ENCODE results near the gene UBR4. TPM values are rescaled to one million over a fixed set of nuclear protein-coding genes. Genes with fewer than 3 reads are reported as not detected.

UBR4 gene
- total RNA-seq, 5 donors from 2014 or later (not counting 1 experiment from before 2014, with no cell fraction given), result 139 to 156 (median 147) TPM

DNA sequence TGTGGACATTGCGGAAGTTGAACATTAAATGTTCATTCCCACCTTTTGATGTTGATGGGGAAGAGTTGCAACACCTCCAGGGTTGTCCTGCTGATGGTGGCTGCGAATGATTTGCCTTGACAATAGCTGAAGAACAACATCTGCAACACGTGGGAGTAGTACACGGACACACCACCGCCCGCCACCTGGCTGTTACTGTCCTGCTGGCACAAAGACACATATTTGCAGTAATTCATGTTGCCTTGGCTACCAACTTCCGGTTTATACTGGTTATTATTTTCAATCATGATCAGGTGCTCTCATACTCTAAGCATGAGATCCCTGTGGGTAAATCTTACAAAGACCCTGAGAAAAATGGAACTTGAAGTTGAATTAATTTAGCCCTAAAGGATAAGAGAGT lies 55.2 kb downstream of the UBR4 start:
- H3K27me3 Mint-ChIP-seq, result no peaks in the 10 kb centered on the region
- H3K4me3 Mint-ChIP-seq, result no peak overlapping the region
- H3K27ac ChIP-seq (ENCODE audit: low read length), result no peak overlapping the region
- no peaks in the 10 kb centered on the region for H3K9me3 Mint-ChIP-seq
- no peaks in the 10 kb centered on the region for H3K9me3 ChIP-seq
- ATAC-seq (replicated peaks in 1 of 4), result no peak
- WGBS (ENCODE audit: insufficient coverage), result 98% methylated on average over 6 of the region's 7 CpGs
- H3K4me1 Mint-ChIP-seq, result peaks cover 0 to 4% (median 0%) of the 10 kb centered on the region in 3 donors
- CTCF ChIA-PET, result no interaction called here
- H3K4me3 ChIP-seq (ENCODE audit: control insufficient read depth in 1 of 2, extremely low read depth in 1 of 2, low read length in 1 of 2), result no peak overlapping the region
- H3K27ac Mint-ChIP-seq, result no peak overlapping the region
- no peaks in the 10 kb centered on the region for H3K4me1 ChIP-seq (ENCODE audit: control insufficient read depth in 1 of 2, extremely low read depth in 1 of 2, insufficient read depth in 2 of 2, low read length in 2 of 2)
- no peaks in the 10 kb centered on the region for H3K27me3 ChIP-seq (replicated peaks in 1 of 2; ENCODE audit: control insufficient read depth in 2 of 2, extremely low read depth in 1 of 2, insufficient read depth in 2 of 2, low read length in 1 of 2)
- peaks cover 82% of the 10 kb centered on the region for H3K36me3 Mint-ChIP-seq
- H3K36me3 ChIP-seq (ENCODE audit: control insufficient read depth in 2 of 2, extremely low read depth in 1 of 2, insufficient read depth in 1 of 2, low read length in 1 of 2), result peaks cover 14 to 99% of the 10 kb centered on the region in 2 donors
- POLR2A ChIA-PET, result no interaction called here
- DNase-seq, result no peak

DNA sequence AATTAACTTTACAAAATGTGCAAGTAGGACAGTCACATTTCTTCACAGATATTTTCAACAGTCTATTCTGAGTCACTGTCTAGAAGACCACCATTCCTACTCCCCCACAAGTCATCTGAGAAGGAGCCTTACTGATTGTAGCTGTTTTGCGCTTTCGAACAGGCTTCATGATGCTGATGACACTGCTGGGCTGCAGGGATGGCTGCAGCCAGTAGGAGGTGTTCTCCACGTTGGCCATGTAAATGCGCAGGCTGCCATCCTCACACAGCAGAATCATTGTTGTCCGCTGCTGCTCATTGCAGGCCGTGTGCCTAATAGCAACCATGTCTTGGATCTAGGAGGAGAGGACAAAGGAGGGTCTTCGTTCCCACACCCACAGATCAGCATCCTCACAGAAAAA lies 56.9 kb downstream of the UBR4 start:
- no peak overlapping the region for H3K27ac Mint-ChIP-seq
- no peak overlapping the region for H3K4me3 Mint-ChIP-seq
- no peaks in the 10 kb centered on the region for H3K27me3 ChIP-seq (replicated peaks in 1 of 2; ENCODE audit: control insufficient read depth in 2 of 2, extremely low read depth in 1 of 2, insufficient read depth in 2 of 2, low read length in 1 of 2)
- no peak for DNase-seq
- 100% methylated on average over 4 of the region's 7 CpGs for WGBS (ENCODE audit: insufficient coverage)
- H3K4me3 ChIP-seq (ENCODE audit: control insufficient read depth in 1 of 2, extremely low read depth in 1 of 2, low read length in 1 of 2), result no peak overlapping the region
- no peak for ATAC-seq (replicated peaks in 1 of 4)
- no peaks in the 10 kb centered on the region for H3K9me3 Mint-ChIP-seq
- H3K36me3 Mint-ChIP-seq, result peaks cover 91% of the 10 kb centered on the region
- H3K4me1 Mint-ChIP-seq, result peaks cover 0 to 4% (median 0%) of the 10 kb centered on the region in 3 donors
- no peak overlapping the region for H3K27ac ChIP-seq (ENCODE audit: low read length)
- H3K9me3 ChIP-seq, result no peaks in the 10 kb centered on the region
- POLR2A ChIA-PET, result no interaction called here
- no peaks in the 10 kb centered on the region for H3K27me3 Mint-ChIP-seq
- CTCF ChIA-PET, result interaction anchor here in 1 of 2 donors (0.6 kb wide), 1 partner anchor 120 kb away, joined by 4 read pairs; no protein-coding TSS in a partner anchor
- peaks cover 19 to 100% of the 10 kb centered on the region in 2 donors for H3K36me3 ChIP-seq (ENCODE audit: control insufficient read depth in 2 of 2, extremely low read depth in 1 of 2, insufficient read depth in 1 of 2, low read length in 1 of 2)
- no peaks in the 10 kb centered on the region for H3K4me1 ChIP-seq (ENCODE audit: control insufficient read depth in 1 of 2, extremely low read depth in 1 of 2, insufficient read depth in 2 of 2, low read length in 2 of 2)

DNA sequence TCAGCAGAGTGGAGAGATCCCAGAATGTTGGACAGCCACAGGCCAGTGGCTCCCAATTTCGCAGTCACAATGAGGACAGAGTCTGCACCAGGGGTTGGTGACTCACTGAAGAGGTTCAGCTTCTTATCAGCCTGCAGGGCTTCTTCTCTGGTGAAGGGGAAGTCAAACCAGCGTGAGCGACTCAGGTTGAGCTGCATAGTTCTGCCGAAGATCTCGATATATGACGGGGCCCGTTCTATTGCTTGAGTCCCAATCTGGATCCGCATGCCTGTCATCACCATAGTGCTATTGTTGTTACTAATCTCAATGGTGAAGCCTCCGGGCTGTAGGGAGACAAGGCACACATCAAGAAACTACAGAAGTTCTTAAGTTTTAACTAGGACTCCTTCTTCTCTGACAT lies 58.5 kb downstream of the UBR4 start:
- ATAC-seq (replicated peaks in 1 of 4), result no peak
- H3K36me3 Mint-ChIP-seq, result peaks cover 94% of the 10 kb centered on the region
- ChIA-PET POLR2A (interaction anchor here in 1 of 2 donors (0.6 kb wide), 1 partner anchor 272 kb away, joined by 3 read pairs; no protein-coding TSS in a partner anchor), CTCF (no interaction called here)
- Histone ChIP-seq H3K27me3 (replicated peaks in 1 of 2; ENCODE audit: control insufficient read depth in 2 of 2, extremely low read depth in 1 of 2, insufficient read depth in 2 of 2, low read length in 1 of 2) (no peaks in the 10 kb centered on the region), H3K27ac (ENCODE audit: low read length) (no peak overlapping the region), H3K36me3 (ENCODE audit: control insufficient read depth in 2 of 2, extremely low read depth in 1 of 2, insufficient read depth in 1 of 2, low read length in 1 of 2) (peaks cover 23 to 100% of the 10 kb centered on the region in 2 donors), H3K4me3 (ENCODE audit: control insufficient read depth in 1 of 2, extremely low read depth in 1 of 2, low read length in 1 of 2) (no peak overlapping the region), H3K9me3 (no peaks in the 10 kb centered on the region), H3K4me1 (ENCODE audit: control insufficient read depth in 1 of 2, extremely low read depth in 1 of 2, insufficient read depth in 2 of 2, low read length in 2 of 2) (no peaks in the 10 kb centered on the region)
- WGBS (ENCODE audit: insufficient coverage), result 98% methylated on average over 8 of the region's 9 CpGs
- H3K4me1 Mint-ChIP-seq, result peaks cover 0 to 2% (median 0%) of the 10 kb centered on the region in 3 donors
- H3K27me3 Mint-ChIP-seq, result no peaks in the 10 kb centered on the region
- H3K9me3 Mint-ChIP-seq, result no peaks in the 10 kb centered on the region
- DNase-seq, result no peak
- H3K4me3 Mint-ChIP-seq, result no peak overlapping the region
- H3K27ac Mint-ChIP-seq, result no peak overlapping the region

- Mint-ChIP-seq H3K27me3 (no peaks in the 10 kb centered on the region), H3K9me3 (no peaks in the 10 kb centered on the region), H3K4me1 (no peaks in the 10 kb centered on the region), H3K36me3 (peaks cover 97% of the 10 kb centered on the region), H3K4me3 (no peak overlapping the region), H3K27ac (no peak overlapping the region)
- no peak for DNase-seq
- WGBS (ENCODE audit: insufficient coverage), result no CpG with 5 or more reads among the region's 3 CpGs
- ATAC-seq (replicated peaks in 1 of 4), result no peak
- H3K27me3 ChIP-seq (replicated peaks in 1 of 2; ENCODE audit: control insufficient read depth in 2 of 2, extremely low read depth in 1 of 2, insufficient read depth in 2 of 2, low read length in 1 of 2), result no peaks in the 10 kb centered on the region
- ChIA-PET POLR2A (interaction anchor here in 1 of 2 donors (0.6 kb wide), 1 partner anchor 26 kb away, joined by 4 read pairs; no protein-coding TSS in a partner anchor), CTCF (no interaction called here)
- H3K36me3 ChIP-seq (ENCODE audit: control insufficient read depth in 2 of 2, extremely low read depth in 1 of 2, insufficient read depth in 1 of 2, low read length in 1 of 2), result peaks cover 26 to 100% of the 10 kb centered on the region in 2 donors
- H3K4me3 ChIP-seq (ENCODE audit: control insufficient read depth in 1 of 2, extremely low read depth in 1 of 2, low read length in 1 of 2), result no peak overlapping the region
- no peak overlapping the region for H3K27ac ChIP-seq (ENCODE audit: low read length)
- H3K9me3 ChIP-seq, result no peaks in the 10 kb centered on the region
- no peaks in the 10 kb centered on the region for H3K4me1 ChIP-seq (ENCODE audit: control insufficient read depth in 1 of 2, extremely low read depth in 1 of 2, insufficient read depth in 2 of 2, low read length in 2 of 2)
Measured at GRCh38 chr1:19149736-19150135, 60.3 kb downstream of the UBR4 start.

- peaks cover 79% of the 10 kb centered on the region for H3K36me3 Mint-ChIP-seq
- no peak overlapping the region for H3K27ac Mint-ChIP-seq
- no peak for DNase-seq
- ChIA-PET POLR2A (no interaction called here), CTCF (no interaction called here)
- H3K9me3 Mint-ChIP-seq, result no peaks in the 10 kb centered on the region
- no peaks in the 10 kb centered on the region for H3K27me3 Mint-ChIP-seq
- Histone ChIP-seq H3K9me3 (no peaks in the 10 kb centered on the region), H3K4me1 (ENCODE audit: control insufficient read depth in 1 of 2, extremely low read depth in 1 of 2, insufficient read depth in 2 of 2, low read length in 2 of 2) (no peaks in the 10 kb centered on the region), H3K4me3 (ENCODE audit: control insufficient read depth in 1 of 2, extremely low read depth in 1 of 2, low read length in 1 of 2) (no peak overlapping the region), H3K27me3 (replicated peaks in 1 of 2; ENCODE audit: control insufficient read depth in 2 of 2, extremely low read depth in 1 of 2, insufficient read depth in 2 of 2, low read length in 1 of 2) (no peaks in the 10 kb centered on the region), H3K36me3 (ENCODE audit: control insufficient read depth in 2 of 2, extremely low read depth in 1 of 2, insufficient read depth in 1 of 2, low read length in 1 of 2) (peaks cover 17 to 90% of the 10 kb centered on the region in 2 donors), H3K27ac (ENCODE audit: low read length) (no peak overlapping the region)
- no peaks in the 10 kb centered on the region for H3K4me1 Mint-ChIP-seq
- ATAC-seq (replicated peaks in 1 of 4), result no peak
- H3K4me3 Mint-ChIP-seq, result no peak overlapping the region
- 100% methylated on average over 6 of the region's 12 CpGs for WGBS (ENCODE audit: insufficient coverage)
Measured at GRCh38 chr1:19140465-19140864, 69.6 kb downstream of the UBR4 start.

DNA sequence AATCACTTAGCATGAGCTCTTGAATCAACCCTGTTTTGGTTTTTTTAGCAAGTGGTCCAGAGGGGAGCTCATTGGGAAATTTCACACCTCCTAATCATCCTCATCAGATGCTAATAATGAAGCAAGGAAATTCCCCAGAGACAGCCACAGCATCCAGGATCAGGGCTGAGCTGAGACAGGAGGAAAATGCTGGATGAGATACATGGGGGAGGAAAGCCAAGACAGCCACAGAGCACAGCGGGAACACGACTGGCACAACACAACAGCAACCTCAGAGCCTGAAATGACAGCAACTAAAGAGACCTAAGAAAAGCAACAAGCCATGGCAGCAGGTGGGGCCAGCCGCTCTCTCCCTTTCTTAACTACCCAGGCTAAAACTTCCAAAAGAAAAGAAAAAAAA lies 70.4 kb downstream of the UBR4 start:
- Mint-ChIP-seq H3K27ac (no peak overlapping the region), H3K27me3 (no peaks in the 10 kb centered on the region), H3K4me3 (no peak overlapping the region), H3K36me3 (peaks cover 79% of the 10 kb centered on the region), H3K4me1 (no peaks in the 10 kb centered on the region), H3K9me3 (peaks cover 0 to 4% (median 0%) of the 10 kb centered on the region in 3 donors)
- ATAC-seq (replicated peaks in 1 of 4) (no peak), DNase-seq (no peak)
- CTCF ChIA-PET, result interaction anchor here in 1 of 2 donors (0.6 kb wide), 2 partner anchors 27 to 1382 kb away, joined by 5 read pairs; no protein-coding TSS in a partner anchor
- 81% methylated on average over 2 of the region's 3 CpGs for WGBS (ENCODE audit: insufficient coverage)
- POLR2A ChIA-PET, result no interaction called here
- H3K27ac ChIP-seq (ENCODE audit: low read length), result no peak overlapping the region
- no peaks in the 10 kb centered on the region for H3K27me3 ChIP-seq (replicated peaks in 1 of 2; ENCODE audit: control insufficient read depth in 2 of 2, extremely low read depth in 1 of 2, insufficient read depth in 2 of 2, low read length in 1 of 2)
- H3K4me3 ChIP-seq (ENCODE audit: control insufficient read depth in 1 of 2, extremely low read depth in 1 of 2, low read length in 1 of 2), result no peak overlapping the region
- H3K9me3 ChIP-seq, result no peaks in the 10 kb centered on the region
- no peaks in the 10 kb centered on the region for H3K4me1 ChIP-seq (ENCODE audit: control insufficient read depth in 1 of 2, extremely low read depth in 1 of 2, insufficient read depth in 2 of 2, low read length in 2 of 2)
- peaks cover 17 to 86% of the 10 kb centered on the region in 2 donors for H3K36me3 ChIP-seq (ENCODE audit: control insufficient read depth in 2 of 2, extremely low read depth in 1 of 2, insufficient read depth in 1 of 2, low read length in 1 of 2)
